Epithelial cell of esophagus (primary cell): ENCODE measurements around the gene LTB4R.

ENCODE experiments used
- DNase-seq: peaks from one replicate; pipeline ENCODE4 v3.0.0; 2010; ENCODE audit warnings: low read depth
- H3K4me3 ChIP-seq: 2 replicates; pipeline ENCODE4 v1.5.1; 2011; ENCODE audit warnings: mild to moderate bottlenecking, low read length, control low read depth
- CTCF ChIP-seq: IDR thresholded peaks from 2 replicates; pipeline ENCODE4 v1.5.1; 2011; ENCODE audit warnings: low read depth, mild to moderate bottlenecking, low read length, control low read depth, inconsistent platforms; ENCODE audit not compliant: insufficient read depth; ENCODE audit errors: missing control alignments

LTB4R gene

DNA sequence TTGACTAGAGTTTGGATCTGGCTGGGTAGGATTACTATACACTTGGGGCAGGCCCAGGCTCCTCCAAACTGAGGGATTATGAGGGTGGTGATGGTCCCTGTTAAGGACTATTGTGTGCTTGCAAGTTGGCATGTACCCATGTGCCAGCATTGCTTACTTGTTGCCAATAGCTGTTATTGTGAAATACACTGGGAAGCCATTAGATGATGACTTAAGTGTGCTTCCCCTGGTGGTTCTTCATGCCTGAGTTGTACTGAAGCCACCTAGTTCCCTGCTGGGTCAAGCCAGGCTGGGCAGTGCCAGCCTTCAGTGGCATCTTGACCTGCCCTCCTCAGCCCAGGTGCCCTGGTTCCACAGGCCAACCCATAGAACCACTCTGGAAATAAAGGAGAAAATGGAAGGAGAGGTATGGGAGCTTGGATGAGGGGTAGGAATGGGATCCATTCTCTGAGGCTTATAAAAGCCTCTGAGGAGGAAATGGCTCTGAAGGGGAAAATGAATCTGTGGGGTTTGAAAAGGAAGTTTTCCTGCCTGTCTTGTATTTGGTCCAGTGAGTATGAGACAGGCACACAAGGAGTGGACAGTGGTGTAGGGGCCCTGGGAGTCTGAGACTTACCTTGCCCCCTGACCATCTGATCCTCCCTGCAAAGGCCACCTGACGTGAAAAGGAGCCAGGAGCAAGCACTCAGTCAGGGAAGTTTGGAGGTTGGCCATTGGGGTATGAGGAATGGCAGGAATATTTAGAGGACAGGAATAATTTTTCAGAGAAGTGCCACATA lies 724 bp downstream of the LTB4R start:
- peak; percentile 18 for TF ChIP-seq CTCF
- peak overlapping the region; percentile 57 for H3K4me3 ChIP-seq
- peak; percentile 70 for DNase-seq

DNA sequence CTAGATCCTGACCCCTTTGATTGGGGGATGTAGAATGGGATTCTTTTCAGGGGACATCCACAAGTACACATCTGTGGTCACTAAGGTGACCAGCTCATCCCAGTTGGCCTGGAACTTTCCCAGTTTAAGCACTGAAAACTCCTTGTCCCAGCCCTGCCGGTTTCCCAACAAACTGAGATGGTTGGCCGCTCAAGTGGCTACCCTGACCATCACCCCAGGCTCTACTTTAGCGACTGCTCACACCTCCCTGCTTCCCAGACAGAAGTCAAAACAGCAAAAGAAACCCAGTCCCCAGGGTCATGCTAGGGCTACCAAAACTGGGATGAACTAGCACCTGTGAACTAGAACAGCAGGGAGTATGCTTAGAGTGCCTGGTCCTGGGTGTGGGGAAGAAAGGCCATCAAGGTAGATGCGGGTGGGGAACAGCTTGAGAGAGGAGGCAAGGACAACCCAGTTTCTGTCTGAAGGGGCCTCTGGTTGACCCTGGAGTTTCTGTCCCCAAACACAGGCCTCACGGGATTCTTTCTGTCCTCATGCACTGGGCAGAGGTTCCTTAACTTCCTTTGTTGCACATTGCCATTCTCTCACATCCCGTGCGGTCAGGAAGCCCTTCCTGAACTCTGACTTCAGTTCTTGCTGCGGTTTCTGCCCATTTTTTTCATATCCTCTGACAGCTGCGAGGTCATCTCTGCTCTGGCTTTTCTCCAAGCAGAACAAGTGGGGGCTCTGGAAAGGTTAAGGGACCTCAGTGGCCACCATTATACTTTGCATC lies 1.6 kb downstream of the LTB4R start:
- H3K4me3 ChIP-seq: no peak overlapping the region
- DNase-seq: no peak
- TF ChIP-seq CTCF: no peak

DNA sequence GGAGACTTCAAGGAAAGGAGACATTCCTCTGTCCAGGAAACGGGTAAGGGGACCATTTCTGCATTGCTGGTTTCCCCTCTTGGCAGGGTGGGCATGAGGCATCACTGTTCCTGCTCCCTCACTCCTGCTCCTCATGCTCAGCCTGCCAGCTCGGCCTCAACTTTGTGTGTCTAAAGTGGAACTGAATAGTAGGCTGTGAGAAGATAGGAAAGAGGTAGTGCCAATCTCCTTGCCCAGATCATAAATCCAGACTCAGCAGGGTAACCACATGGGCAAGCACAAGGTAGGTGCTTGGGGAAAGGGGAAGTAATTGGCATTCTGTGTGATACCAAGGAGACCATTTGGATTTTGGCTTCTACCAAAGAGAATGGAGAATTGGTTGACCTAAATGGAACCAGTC lies 2.6 kb downstream of the LTB4R start:
- H3K4me3 ChIP-seq: no peak overlapping the region
- no peak for TF ChIP-seq CTCF

DNA sequence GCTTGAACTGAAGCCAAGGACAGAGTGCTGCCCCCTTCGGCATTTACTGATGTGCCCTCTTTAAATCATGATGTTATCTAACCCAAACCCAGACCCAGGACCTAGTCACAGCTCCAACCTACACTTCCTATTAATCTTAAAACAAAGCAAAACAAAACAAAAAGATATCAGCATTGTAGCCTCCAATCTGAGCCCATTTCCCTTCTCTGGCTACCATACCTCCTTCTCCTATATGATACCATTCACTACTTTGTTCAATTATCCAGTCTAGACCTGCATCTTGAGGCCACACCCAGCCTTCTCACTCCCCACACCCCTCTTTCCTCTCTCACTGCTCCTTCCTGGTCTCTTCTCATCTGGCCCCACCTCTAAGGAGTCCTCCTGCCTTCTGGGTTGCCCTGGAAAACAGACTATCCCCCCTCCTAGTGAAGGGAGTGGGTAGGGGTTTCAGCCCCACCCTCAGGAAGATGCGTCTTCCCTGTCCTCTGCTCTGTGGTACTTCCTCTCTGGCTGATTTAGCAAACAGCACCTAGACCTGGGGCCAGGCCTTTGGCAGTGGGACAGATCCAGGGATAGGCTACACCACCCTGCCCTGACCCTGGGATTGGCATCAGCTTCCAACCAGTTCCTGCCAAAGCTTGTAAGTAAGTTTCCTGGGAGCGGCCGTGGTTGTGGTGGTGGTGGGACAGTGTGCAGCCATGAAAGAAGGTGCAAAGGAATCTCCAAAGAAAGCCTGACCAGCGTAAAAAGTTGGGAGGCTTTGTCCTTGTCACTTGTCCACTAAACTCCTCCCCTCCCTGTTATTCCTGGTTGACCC lies 3.3 kb downstream of the LTB4R start:
- H3K4me3 ChIP-seq: no peak overlapping the region
- peak; percentile 52 for DNase-seq
- TF ChIP-seq CTCF: no peak

More for the DNA sequence above, 2.6 kb downstream of the LTB4R start:
- DNase-seq: no peak

DNA sequence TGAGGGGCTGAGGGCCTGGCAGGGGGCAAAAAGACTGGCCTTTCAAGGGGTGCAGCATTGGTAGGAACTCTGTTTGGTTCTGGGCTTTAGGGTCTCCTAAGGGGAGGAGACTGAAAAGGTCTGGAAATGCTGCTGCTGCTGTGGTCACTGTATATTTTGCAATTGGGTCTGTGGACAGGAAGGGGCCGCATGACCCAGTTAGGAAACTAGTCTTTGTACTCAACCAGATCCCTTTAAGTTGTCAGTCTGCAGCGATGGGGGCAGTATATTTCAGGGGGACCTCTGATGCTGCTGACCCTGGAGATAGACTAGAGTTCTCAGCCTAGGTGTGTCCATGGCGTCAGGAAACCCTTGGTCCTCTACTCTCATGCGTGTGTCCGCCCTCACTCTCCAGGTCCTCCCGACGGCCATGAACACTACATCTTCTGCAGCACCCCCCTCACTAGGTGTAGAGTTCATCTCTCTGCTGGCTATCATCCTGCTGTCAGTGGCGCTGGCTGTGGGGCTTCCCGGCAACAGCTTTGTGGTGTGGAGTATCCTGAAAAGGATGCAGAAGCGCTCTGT lies 4.0 kb downstream of the LTB4R start:
- TF ChIP-seq CTCF: no peak
- no peak for DNase-seq
- H3K4me3 ChIP-seq: no peak overlapping the region

DNA sequence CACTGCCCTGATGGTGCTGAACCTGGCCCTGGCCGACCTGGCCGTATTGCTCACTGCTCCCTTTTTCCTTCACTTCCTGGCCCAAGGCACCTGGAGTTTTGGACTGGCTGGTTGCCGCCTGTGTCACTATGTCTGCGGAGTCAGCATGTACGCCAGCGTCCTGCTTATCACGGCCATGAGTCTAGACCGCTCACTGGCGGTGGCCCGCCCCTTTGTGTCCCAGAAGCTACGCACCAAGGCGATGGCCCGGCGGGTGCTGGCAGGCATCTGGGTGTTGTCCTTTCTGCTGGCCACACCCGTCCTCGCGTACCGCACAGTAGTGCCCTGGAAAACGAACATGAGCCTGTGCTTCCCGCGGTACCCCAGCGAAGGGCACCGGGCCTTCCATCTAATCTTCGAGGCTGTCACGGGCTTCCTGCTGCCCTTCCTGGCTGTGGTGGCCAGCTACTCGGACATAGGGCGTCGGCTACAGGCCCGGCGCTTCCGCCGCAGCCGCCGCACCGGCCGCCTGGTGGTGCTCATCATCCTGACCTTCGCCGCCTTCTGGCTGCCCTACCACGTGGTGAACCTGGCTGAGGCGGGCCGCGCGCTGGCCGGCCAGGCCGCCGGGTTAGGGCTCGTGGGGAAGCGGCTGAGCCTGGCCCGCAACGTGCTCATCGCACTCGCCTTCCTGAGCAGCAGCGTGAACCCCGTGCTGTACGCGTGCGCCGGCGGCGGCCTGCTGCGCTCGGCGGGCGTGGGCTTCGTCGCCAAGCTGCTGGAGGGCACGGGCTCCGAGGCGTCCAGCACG lies 4.7 kb downstream of the LTB4R start:
- no peak for TF ChIP-seq CTCF
- no peak overlapping the region for H3K4me3 ChIP-seq
- DNase-seq: no peak
